Stimulated activated effector memory CD8-positive, alpha-beta T cell treated with anti-CD3 and anti-CD28 coated beads, Interleukin-12 subunit alpha, Interleukin-12 subunit beta, amount 100 ng/mL, for 72 hours (primary cell): ENCODE results near the gene ZNF814.
"Not testable (repeated sequence)": the region's sequence is repeated elsewhere in the genome, so short reads cannot be mapped to it uniquely, and the experiment has no call there.

Experiments
- ATAC-seq: fragments of 150-1000 bp; cut with Tn5 transposase; 2 replicates; pipeline ENCODE4 v1.10.0; 2021
- DNase-seq, 2 donors: peaks; one replicate each; pipeline ENCODE4 v3.0.0; 2021 to 2022; ENCODE audit warnings: low spot score in 2 of 2
- H3K27ac Mint-ChIP-seq: one replicate; pipeline ENCODE4 v1.8.0; 2022; ENCODE audit warnings: mild to moderate bottlenecking, mixed read lengths
- H3K36me3 Mint-ChIP-seq: one replicate; pipeline ENCODE4 v1.8.0; 2022; ENCODE audit warnings: mild to moderate bottlenecking, mixed read lengths
- H3K4me1 Mint-ChIP-seq: one replicate; pipeline ENCODE4 v1.8.0; 2022; ENCODE audit warnings: mixed read lengths
- H3K4me3 Mint-ChIP-seq: one replicate; pipeline ENCODE4 v1.8.0; 2022; ENCODE audit warnings: mild to moderate bottlenecking, mixed read lengths
- H3K9me3 Mint-ChIP-seq: one replicate; pipeline ENCODE4 v1.8.0; 2022; ENCODE audit warnings: mixed read lengths

The ZNF814 gene

GRCh38 chr19:57838622-57839191 lies 50.1 kb downstream of the ZNF814 start:
- H3K4me1 Mint-ChIP-seq, H3K4me3 Mint-ChIP-seq, H3K9me3 Mint-ChIP-seq, DNase-seq: not testable (repeated sequence)
- peak overlapping the region; percentile 46 for H3K27ac Mint-ChIP-seq
- ATAC-seq = peak; percentile 69
- peaks cover 55% of the 10 kb centered on the region for H3K36me3 Mint-ChIP-seq

GRCh38 chr19:57836991-57837390 lies 51.8 kb downstream of the ZNF814 start:
- H3K4me3 Mint-ChIP-seq, ATAC-seq, DNase-seq, H3K9me3 Mint-ChIP-seq, H3K27ac Mint-ChIP-seq: not testable (repeated sequence)
- Mint-ChIP-seq H3K4me1 (peaks cover 13% of the 10 kb centered on the region), H3K36me3 (peaks cover 42% of the 10 kb centered on the region)

GRCh38 chr19:57830071-57830602 lies 58.7 kb downstream of the ZNF814 start, which contains the start of gene ZNF587B:
TSS of gene ZNF587B (plus strand) at chr19:57830299. CDS start at chr19:57830529, 230 bp downstream.
- ATAC-seq (no peak), DNase-seq (peak in 1 of 2 donors; percentile 53)
- no peak within 1 kb of the TSS for H3K4me3 Mint-ChIP-seq
- no peaks in the 10 kb centered on the region for H3K9me3 Mint-ChIP-seq
- H3K36me3 Mint-ChIP-seq = peaks cover 59% of the 10 kb centered on the region
- peak within 1 kb of the TSS; percentile 34 for H3K27ac Mint-ChIP-seq
- H3K4me1 Mint-ChIP-seq = peaks cover 24% of the 10 kb centered on the region

- Mint-ChIP-seq H3K27ac (no peak overlapping the region), H3K36me3 (peaks cover 65% of the 10 kb centered on the region), H3K9me3 (no peaks in the 10 kb centered on the region), H3K4me1 (peaks cover 28% of the 10 kb centered on the region), H3K4me3 (no peak overlapping the region)
- no peak for ATAC-seq
- DNase-seq = no peak
Observed at GRCh38 chr19:57829316-57829715, 59.5 kb downstream of the ZNF814 start.

- peaks cover 73% of the 10 kb centered on the region for H3K36me3 Mint-ChIP-seq
- H3K4me3 Mint-ChIP-seq = no peak overlapping the region
- DNase-seq (no peak), ATAC-seq (no peak)
- H3K4me1 Mint-ChIP-seq = peaks cover 49% of the 10 kb centered on the region
- H3K9me3 Mint-ChIP-seq = no peaks in the 10 kb centered on the region
- H3K27ac Mint-ChIP-seq = no peak overlapping the region
Observed at GRCh38 chr19:57825511-57825910, 63.3 kb downstream of the ZNF814 start.

- Mint-ChIP-seq H3K36me3 (peaks cover 74% of the 10 kb centered on the region), H3K4me1 (peaks cover 49% of the 10 kb centered on the region), H3K27ac (peak overlapping the region; percentile 32)
- not testable (repeated sequence) for H3K9me3 Mint-ChIP-seq, H3K4me3 Mint-ChIP-seq, DNase-seq, ATAC-seq
Observed at GRCh38 chr19:57823608-57824007, 65.2 kb downstream of the ZNF814 start.

GRCh38 chr19:57823155-57823554 lies 65.7 kb downstream of the ZNF814 start:
- DNase-seq, H3K4me3 Mint-ChIP-seq, H3K9me3 Mint-ChIP-seq, ATAC-seq: not testable (repeated sequence)
- peak overlapping the region; percentile 32 for H3K27ac Mint-ChIP-seq
- peaks cover 71% of the 10 kb centered on the region for H3K36me3 Mint-ChIP-seq
- H3K4me1 Mint-ChIP-seq = peaks cover 49% of the 10 kb centered on the region

- not testable (repeated sequence) for DNase-seq, H3K27ac Mint-ChIP-seq, H3K9me3 Mint-ChIP-seq, ATAC-seq
- peaks cover 42% of the 10 kb centered on the region for H3K4me1 Mint-ChIP-seq
- peak overlapping the region; percentile 98 for H3K4me3 Mint-ChIP-seq
- H3K36me3 Mint-ChIP-seq = peaks cover 61% of the 10 kb centered on the region
Observed at GRCh38 chr19:57821501-57821900, 67.3 kb downstream of the ZNF814 start.

- not testable (repeated sequence) for ATAC-seq, DNase-seq, H3K9me3 Mint-ChIP-seq
- peak overlapping the region; percentile 99 for H3K27ac Mint-ChIP-seq
- peaks cover 57% of the 10 kb centered on the region for H3K36me3 Mint-ChIP-seq
- peaks cover 45% of the 10 kb centered on the region for H3K4me1 Mint-ChIP-seq
- H3K4me3 Mint-ChIP-seq = peak overlapping the region; percentile 98
Observed at GRCh38 chr19:57821095-57821494, 67.7 kb downstream of the ZNF814 start.

GRCh38 chr19:57820599-57820998 lies 68.2 kb downstream of the ZNF814 start:
- peaks cover 52% of the 10 kb centered on the region for H3K36me3 Mint-ChIP-seq
- ATAC-seq = no peak
- H3K4me1 Mint-ChIP-seq = peaks cover 48% of the 10 kb centered on the region
- H3K9me3 Mint-ChIP-seq = no peaks in the 10 kb centered on the region
- peak overlapping the region; percentile 98 for H3K4me3 Mint-ChIP-seq
- no peak for DNase-seq
- H3K27ac Mint-ChIP-seq = peak overlapping the region; percentile 99

- DNase-seq (peak; percentile 54 to 84), ATAC-seq (peak; percentile 96)
- peak overlapping the region; percentile 99 for H3K27ac Mint-ChIP-seq
- peak overlapping the region; percentile 98 for H3K4me3 Mint-ChIP-seq
- H3K4me1 Mint-ChIP-seq = peaks cover 56% of the 10 kb centered on the region
- no peaks in the 10 kb centered on the region for H3K9me3 Mint-ChIP-seq
- peaks cover 44% of the 10 kb centered on the region for H3K36me3 Mint-ChIP-seq
Observed at GRCh38 chr19:57819475-57820148, 69.2 kb downstream of the ZNF814 start.

- no peak for ATAC-seq
- no peaks in the 10 kb centered on the region for H3K9me3 Mint-ChIP-seq
Observed at GRCh38 chr19:57818378-57818777, 70.5 kb downstream of the ZNF814 start.

GRCh38 chr19:57817976-57818375 lies 70.9 kb downstream of the ZNF814 start:
- Mint-ChIP-seq H3K4me1 (peaks cover 58% of the 10 kb centered on the region), H3K36me3 (peaks cover 49% of the 10 kb centered on the region), H3K27ac (no peak overlapping the region), H3K4me3 (peak overlapping the region; percentile 98), H3K9me3 (no peaks in the 10 kb centered on the region)
- ATAC-seq = no peak
- DNase-seq = no peak

More at GRCh38 chr19:57818378-57818777, 70.5 kb downstream of the ZNF814 start:
- DNase-seq = no peak
- Mint-ChIP-seq H3K36me3 (peaks cover 52% of the 10 kb centered on the region), H3K27ac (no peak overlapping the region), H3K4me3 (peak overlapping the region; percentile 98), H3K4me1 (peaks cover 58% of the 10 kb centered on the region)

GRCh38 chr19:57816652-57817051 lies 72.2 kb downstream of the ZNF814 start:
- H3K4me3 Mint-ChIP-seq = no peak overlapping the region
- DNase-seq = no peak
- no peak overlapping the region for H3K27ac Mint-ChIP-seq
- peaks cover 60% of the 10 kb centered on the region for H3K4me1 Mint-ChIP-seq
- peaks cover 47% of the 10 kb centered on the region for H3K36me3 Mint-ChIP-seq
- H3K9me3 Mint-ChIP-seq = no peaks in the 10 kb centered on the region
- no peak for ATAC-seq

- Mint-ChIP-seq H3K36me3 (peaks cover 48% of the 10 kb centered on the region), H3K4me1 (peaks cover 52% of the 10 kb centered on the region), H3K9me3 (no peaks in the 10 kb centered on the region), H3K27ac (peak overlapping the region; percentile 94), H3K4me3 (peak overlapping the region; percentile 97)
- DNase-seq (no peak), ATAC-seq (no peak)
Observed at GRCh38 chr19:57815247-57816075, 73.4 kb downstream of the ZNF814 start.
